ENCODE measurements around the gene CBX4. TPM values are rescaled to one million over a fixed set of nuclear protein-coding genes. Genes with fewer than 3 reads are reported as not detected.

Gene CBX4
- total and polyA plus RNA-seq, 2 donors from 2014 or later: 7.1 to 26.8 TPM

- H3K4me1 ChIP-seq (ENCODE audit: control insufficient read depth in 2 of 3, insufficient read depth in 2 of 3, low read depth in 1 of 3, low read length in 3 of 3): no peaks in the 10 kb centered on the region
- no peaks in the 10 kb centered on the region for H3K9me3 ChIP-seq (ENCODE audit: control insufficient read depth in 2 of 3, insufficient read depth in 1 of 3, low read length in 3 of 3)
- no peak for DNase-seq
- intact Hi-C loops (cut with DNase I): no loop called here
- no peak overlapping the region for H3K27ac ChIP-seq (ENCODE audit: low read depth in 2 of 2, low read length in 2 of 2)
- H3K36me3 ChIP-seq (ENCODE audit: control insufficient read depth in 2 of 3, insufficient read depth in 3 of 3, low read length in 3 of 3): no peaks in the 10 kb centered on the region
- no peak overlapping the region for H3K4me3 ChIP-seq (ENCODE audit: low read length in 3 of 3)
- FAIRE-seq: no peak
- H3K27me3 ChIP-seq (ENCODE audit: control insufficient read depth, insufficient read depth, low read length): peaks cover 31% of the 10 kb centered on the region
- no peak for TF ChIP-seq CTCF (IDR thresholded peaks at IDR 0.05; ENCODE audit: borderline replicate concordance, extremely low read depth, insufficient read depth)
- no peak overlapping the region for H3K9ac ChIP-seq (ENCODE audit: low read length in 3 of 3)
Observed at GRCh38 chr17:79788455-79788854, 50.8 kb downstream of the CBX4 start.

- no peaks in the 10 kb centered on the region for H3K9me3 ChIP-seq (ENCODE audit: control insufficient read depth in 2 of 3, insufficient read depth in 1 of 3, low read length in 3 of 3)
- no peak overlapping the region for H3K9ac ChIP-seq (ENCODE audit: low read length in 3 of 3)
- intact Hi-C loops (cut with DNase I): no loop called here
- H3K4me1 ChIP-seq (ENCODE audit: control insufficient read depth in 2 of 3, insufficient read depth in 2 of 3, low read depth in 1 of 3, low read length in 3 of 3): no peaks in the 10 kb centered on the region
- no peak overlapping the region for H3K27ac ChIP-seq (ENCODE audit: low read depth in 2 of 2, low read length in 2 of 2)
- H3K27me3 ChIP-seq (ENCODE audit: control insufficient read depth, insufficient read depth, low read length): peaks cover 27% of the 10 kb centered on the region
- TF ChIP-seq CTCF (IDR thresholded peaks at IDR 0.05; ENCODE audit: borderline replicate concordance, extremely low read depth, insufficient read depth): no peak
- DNase-seq (peak in 1 of 5 donors; percentile 37), FAIRE-seq (no peak)
- no peak overlapping the region for H3K4me3 ChIP-seq (ENCODE audit: low read length in 3 of 3)
- no peaks in the 10 kb centered on the region for H3K36me3 ChIP-seq (ENCODE audit: control insufficient read depth in 2 of 3, insufficient read depth in 3 of 3, low read length in 3 of 3)
Observed at GRCh38 chr17:79786930-79787643, 52.2 kb downstream of the CBX4 start.

- TF ChIP-seq CTCF (IDR thresholded peaks at IDR 0.05; ENCODE audit: borderline replicate concordance, extremely low read depth, insufficient read depth): no peak
- FAIRE-seq: no peak
- no peaks in the 10 kb centered on the region for H3K36me3 ChIP-seq (ENCODE audit: control insufficient read depth in 2 of 3, insufficient read depth in 3 of 3, low read length in 3 of 3)
- H3K4me3 ChIP-seq (ENCODE audit: low read length in 3 of 3): no peak overlapping the region
- DNase-seq: peak in 2 of 5 donors; percentile 37 to 65
- no peak overlapping the region for H3K9ac ChIP-seq (ENCODE audit: low read length in 3 of 3)
- H3K9me3 ChIP-seq (ENCODE audit: control insufficient read depth in 2 of 3, insufficient read depth in 1 of 3, low read length in 3 of 3): no peaks in the 10 kb centered on the region
- H3K4me1 ChIP-seq (ENCODE audit: control insufficient read depth in 2 of 3, insufficient read depth in 2 of 3, low read depth in 1 of 3, low read length in 3 of 3): no peaks in the 10 kb centered on the region
- intact Hi-C loops (cut with DNase I): no loop called here
- no peak overlapping the region for H3K27ac ChIP-seq (ENCODE audit: low read depth in 2 of 2, low read length in 2 of 2)
- peaks cover 20% of the 10 kb centered on the region for H3K27me3 ChIP-seq (ENCODE audit: control insufficient read depth, insufficient read depth, low read length)
Observed at GRCh38 chr17:79785900-79786810, 53.1 kb downstream of the CBX4 start.
